Activated CD8-positive, alpha-beta memory T cell treated with anti-CD3 and anti-CD28 coated beads for 4 hours (primary cell): ENCODE data around the gene VIPR1.

Source experiments
- DNase-seq, 2 donors: peaks; one replicate each; pipeline ENCODE4 v3.0.0-alpha.2; 2020; ENCODE audit warnings: low read depth in 2 of 2

Gene VIPR1, protein sequence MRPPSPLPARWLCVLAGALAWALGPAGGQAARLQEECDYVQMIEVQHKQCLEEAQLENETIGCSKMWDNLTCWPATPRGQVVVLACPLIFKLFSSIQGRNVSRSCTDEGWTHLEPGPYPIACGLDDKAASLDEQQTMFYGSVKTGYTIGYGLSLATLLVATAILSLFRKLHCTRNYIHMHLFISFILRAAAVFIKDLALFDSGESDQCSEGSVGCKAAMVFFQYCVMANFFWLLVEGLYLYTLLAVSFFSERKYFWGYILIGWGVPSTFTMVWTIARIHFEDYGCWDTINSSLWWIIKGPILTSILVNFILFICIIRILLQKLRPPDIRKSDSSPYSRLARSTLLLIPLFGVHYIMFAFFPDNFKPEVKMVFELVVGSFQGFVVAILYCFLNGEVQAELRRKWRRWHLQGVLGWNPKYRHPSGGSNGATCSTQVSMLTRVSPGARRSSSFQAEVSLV

DNA sequence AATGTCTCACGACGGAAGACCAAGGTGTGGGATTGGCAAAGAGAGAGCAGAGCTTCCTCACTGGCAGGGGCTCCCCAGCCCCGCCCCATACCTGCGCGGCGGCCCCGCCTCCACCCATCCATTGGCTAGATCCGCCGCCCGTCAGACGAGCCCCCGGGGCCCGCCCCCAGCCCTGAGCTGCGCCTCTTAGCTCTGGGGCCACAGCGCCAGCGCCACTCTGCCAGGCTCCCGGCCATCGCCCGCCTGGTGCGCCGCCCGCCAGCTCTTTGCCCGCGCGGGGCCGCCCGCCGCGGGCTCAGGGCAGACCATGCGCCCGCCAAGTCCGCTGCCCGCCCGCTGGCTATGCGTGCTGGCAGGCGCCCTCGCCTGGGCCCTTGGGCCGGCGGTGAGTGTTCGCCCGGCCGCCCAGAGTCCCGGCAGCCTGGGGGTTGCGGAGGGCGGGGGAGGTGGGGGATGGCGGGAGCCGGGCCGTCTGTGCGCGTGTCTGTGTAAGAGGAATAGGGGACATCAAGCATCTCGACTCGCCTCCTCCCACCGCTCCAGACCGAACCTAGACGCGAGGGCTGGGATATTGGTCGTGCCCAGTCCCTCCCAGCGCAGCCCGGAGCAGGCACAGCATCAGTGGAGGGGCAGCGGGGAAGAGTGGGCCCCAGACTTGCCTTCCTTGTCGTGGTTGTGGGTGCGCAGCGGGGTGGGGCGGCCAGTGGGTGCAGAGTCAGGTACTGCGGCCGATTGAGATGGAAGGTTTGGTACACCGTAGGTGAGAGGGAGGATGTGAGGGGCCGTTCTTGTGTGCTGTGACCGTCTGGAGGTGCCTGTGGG lies at the start of gene VIPR1:
Gene VIPR1, plus strand, starts transcription at position 215 of the 822 bp plus-strand sequence. Its CDS starts 93 bp downstream, at position 308.
- DNase-seq = peak; percentile 80 to 82

GRCh38 chr3:42456211-42456610 lies 46.2 kb upstream of the VIPR1 start:
- DNase-seq = no peak

GRCh38 chr3:42459151-42459550 lies 43.3 kb upstream of the VIPR1 start:
- no peak for DNase-seq

DNA sequence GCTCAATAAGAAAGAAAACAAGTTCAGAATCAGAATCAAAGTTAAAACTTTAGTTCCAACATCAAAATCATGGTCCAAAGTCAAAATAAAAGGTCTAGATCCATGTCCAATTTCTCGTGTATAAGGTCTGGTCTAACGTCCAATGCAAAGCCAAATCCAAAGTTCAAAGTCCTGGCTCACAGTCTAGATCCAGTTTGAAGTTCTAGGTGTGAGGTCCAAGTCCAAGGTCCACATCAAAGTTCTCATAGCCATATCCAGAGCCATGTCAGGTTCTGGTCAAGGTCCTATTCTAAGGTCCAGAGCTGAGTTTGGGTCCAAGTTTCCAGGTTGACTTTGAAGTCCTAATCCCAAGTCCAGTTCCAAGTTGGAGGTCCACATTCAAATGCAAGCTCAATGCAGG lies 40.7 kb upstream of the VIPR1 start:
- no peak for DNase-seq

- no peak for DNase-seq
These were observed 39.4 kb upstream of the VIPR1 start for GRCh38 chr3:42463093-42463492.

GRCh38 chr3:42468111-42468510 lies 34.3 kb upstream of the VIPR1 start:
- DNase-seq = no peak

GRCh38 chr3:42472555-42472954 lies 29.9 kb upstream of the VIPR1 start:
- no peak for DNase-seq

GRCh38 chr3:42473083-42473932 lies 29.1 kb upstream of the VIPR1 start:
- DNase-seq = no peak

- DNase-seq = no peak
These were observed 26.0 kb upstream of the VIPR1 start for GRCh38 chr3:42476225-42477125.

DNA sequence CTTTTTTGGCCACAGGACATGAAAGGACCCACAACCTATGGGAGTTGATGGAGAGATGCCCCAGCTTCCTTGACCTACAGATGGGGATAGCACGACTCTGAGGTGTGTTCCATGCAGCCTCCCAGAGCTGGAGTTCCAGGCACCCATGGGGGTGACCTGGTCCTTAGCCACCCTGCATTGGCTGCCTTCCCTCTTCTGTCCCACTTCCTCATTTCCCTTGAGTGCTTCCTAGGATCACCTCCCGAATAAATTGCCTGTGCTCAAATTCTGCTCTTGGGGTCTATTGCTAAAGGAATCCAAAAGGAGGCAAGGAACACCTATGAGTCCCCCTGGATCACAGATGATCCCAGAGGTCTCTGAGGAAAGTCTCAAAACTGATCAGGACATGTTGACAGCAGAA lies 24.7 kb upstream of the VIPR1 start:
- DNase-seq = no peak

DNA sequence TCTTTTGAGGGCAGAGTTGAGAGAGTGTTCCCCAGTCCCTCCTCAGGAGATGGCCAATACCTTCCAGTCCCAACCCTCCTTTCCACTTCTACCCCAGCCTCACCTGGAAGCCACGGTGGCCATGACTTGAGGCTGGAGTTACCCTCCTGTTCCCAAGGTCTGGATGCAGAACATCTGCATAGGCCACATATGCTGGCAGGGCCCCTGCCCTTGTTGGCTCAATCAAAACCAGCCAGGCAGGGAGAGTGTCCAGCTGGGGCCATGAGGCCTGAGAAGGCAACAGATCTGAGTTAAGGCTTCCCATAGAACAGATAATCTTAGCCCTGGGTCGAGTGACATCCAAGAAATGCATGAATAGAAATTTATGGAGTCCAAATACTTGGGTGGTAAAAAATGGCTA lies 23.6 kb upstream of the VIPR1 start:
- no peak for DNase-seq

GRCh38 chr3:42486814-42487565 lies 15.5 kb upstream of the VIPR1 start:
- DNase-seq = no peak

DNA sequence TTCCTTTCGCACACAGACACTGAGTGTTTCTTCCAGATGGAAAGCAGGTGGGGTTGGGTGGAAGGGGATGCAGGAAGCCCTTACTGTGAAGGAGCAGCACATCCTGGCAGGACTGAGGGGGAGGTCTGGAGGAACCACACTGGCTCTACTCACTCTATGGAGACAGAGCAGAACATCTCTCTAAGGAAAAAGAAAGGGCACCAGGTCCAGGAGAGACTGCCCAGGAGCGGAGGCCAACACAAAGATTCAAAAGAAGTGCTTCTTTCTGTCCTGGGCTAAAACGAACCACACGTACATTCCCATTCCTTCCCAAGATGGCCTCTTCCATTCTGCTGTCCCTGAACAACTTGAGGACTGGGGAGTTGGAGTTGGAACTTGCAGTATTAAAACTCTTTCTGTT lies 13.8 kb upstream of the VIPR1 start:
- no peak for DNase-seq

- DNase-seq = no peak
These were observed 13.1 kb upstream of the VIPR1 start for GRCh38 chr3:42489116-42489936.

DNA sequence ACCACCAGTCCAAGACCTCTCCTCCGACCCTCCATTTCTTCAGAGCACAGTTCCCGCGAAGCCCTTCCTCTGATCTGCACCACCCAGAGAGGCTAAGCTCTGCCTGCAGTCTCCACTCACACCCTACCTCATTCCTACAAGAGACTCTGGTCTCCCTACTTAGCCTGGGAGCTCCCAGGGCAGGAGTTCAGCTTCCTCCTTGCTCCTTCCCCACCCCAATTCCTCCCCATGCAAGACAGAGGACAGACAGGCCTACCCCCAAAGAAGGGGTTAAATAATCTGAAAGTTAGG lies 12.6 kb upstream of the VIPR1 start:
- DNase-seq = no peak

GRCh38 chr3:42490243-42490642 lies 12.2 kb upstream of the VIPR1 start:
- no peak for DNase-seq

GRCh38 chr3:42491881-42492507 lies 10.4 kb upstream of the VIPR1 start:
- no peak for DNase-seq

GRCh38 chr3:42492508-42493080 lies 9.8 kb upstream of the VIPR1 start:
- no peak for DNase-seq
